IPS-NIHi7 (cell line): ENCODE measurements around the gene SMAD9.
"Not testable (repeated sequence)": the region's sequence is repeated elsewhere in the genome, so short reads cannot be mapped to it uniquely, and the experiment has no call there.

Experiments used
- DNase-seq: peaks from one replicate; pipeline ENCODE4 v3.0.0; 2012; ENCODE audit warnings: mixed read lengths; ENCODE audit errors: extremely low spot score

The SMAD9 gene

GRCh38 chr13:36912369-36912768 is 7.7 kb downstream of the SMAD9 start:
- DNase-seq: no peak

GRCh38 chr13:36910545-36910944 is 9.5 kb downstream of the SMAD9 start:
- no peak for DNase-seq

- no peak for DNase-seq
Observed at GRCh38 chr13:36907821-36908220, 12.2 kb downstream of the SMAD9 start.

GRCh38 chr13:36907266-36907665 is 12.8 kb downstream of the SMAD9 start:
- no peak for DNase-seq

- DNase-seq: no peak
Observed at GRCh38 chr13:36905944-36906343, 14.1 kb downstream of the SMAD9 start.

- no peak for DNase-seq
Observed at GRCh38 chr13:36903925-36904595, 16.0 kb downstream of the SMAD9 start.

- no peak for DNase-seq
Observed at GRCh38 chr13:36897054-36897616, 22.9 kb downstream of the SMAD9 start.

GRCh38 chr13:36891752-36892151 is 28.3 kb downstream of the SMAD9 start:
- no peak for DNase-seq

GRCh38 chr13:36888645-36889044 is 31.4 kb downstream of the SMAD9 start:
- no peak for DNase-seq

- peak; percentile 26 for DNase-seq
Observed at GRCh38 chr13:36887758-36888521, 32.1 kb downstream of the SMAD9 start.

GRCh38 chr13:36885901-36886300 is 34.1 kb downstream of the SMAD9 start:
- no peak for DNase-seq

GRCh38 chr13:36884235-36884634 is 35.8 kb downstream of the SMAD9 start:
- DNase-seq: no peak

GRCh38 chr13:36883824-36884223 is 36.2 kb downstream of the SMAD9 start:
- DNase-seq: no peak

GRCh38 chr13:36883392-36883791 is 36.6 kb downstream of the SMAD9 start:
- DNase-seq: not testable (repeated sequence)

- no peak for DNase-seq
Observed at GRCh38 chr13:36882829-36883390, 37.1 kb downstream of the SMAD9 start.

- no peak for DNase-seq
Observed at GRCh38 chr13:36880961-36881360, 39.1 kb downstream of the SMAD9 start.

- no peak for DNase-seq
Observed at GRCh38 chr13:36879218-36879938, 40.7 kb downstream of the SMAD9 start.

- no peak for DNase-seq
Observed at GRCh38 chr13:36875961-36876360, 44.1 kb downstream of the SMAD9 start.

- DNase-seq: no peak
Observed at GRCh38 chr13:36875431-36875830, 44.6 kb downstream of the SMAD9 start.

- DNase-seq: peak; percentile 39
Observed at GRCh38 chr13:36872621-36873020, 47.4 kb downstream of the SMAD9 start.

GRCh38 chr13:36870050-36870692 is 49.9 kb downstream of the SMAD9 start:
- no peak for DNase-seq

- no peak for DNase-seq
Observed at GRCh38 chr13:36866232-36866631, 53.8 kb downstream of the SMAD9 start.
